Activated T-helper 1 cell treated with Interleukin-2 at 50 U/mL for 16 hours (primary cell): Measurements from ENCODE around the gene TMEM53.

Experiments
- DNase-seq: peaks from one replicate; pipeline ENCODE4 v3.0.0-alpha.2; 2020; ENCODE audit warnings: low read depth

Gene TMEM53

DNA sequence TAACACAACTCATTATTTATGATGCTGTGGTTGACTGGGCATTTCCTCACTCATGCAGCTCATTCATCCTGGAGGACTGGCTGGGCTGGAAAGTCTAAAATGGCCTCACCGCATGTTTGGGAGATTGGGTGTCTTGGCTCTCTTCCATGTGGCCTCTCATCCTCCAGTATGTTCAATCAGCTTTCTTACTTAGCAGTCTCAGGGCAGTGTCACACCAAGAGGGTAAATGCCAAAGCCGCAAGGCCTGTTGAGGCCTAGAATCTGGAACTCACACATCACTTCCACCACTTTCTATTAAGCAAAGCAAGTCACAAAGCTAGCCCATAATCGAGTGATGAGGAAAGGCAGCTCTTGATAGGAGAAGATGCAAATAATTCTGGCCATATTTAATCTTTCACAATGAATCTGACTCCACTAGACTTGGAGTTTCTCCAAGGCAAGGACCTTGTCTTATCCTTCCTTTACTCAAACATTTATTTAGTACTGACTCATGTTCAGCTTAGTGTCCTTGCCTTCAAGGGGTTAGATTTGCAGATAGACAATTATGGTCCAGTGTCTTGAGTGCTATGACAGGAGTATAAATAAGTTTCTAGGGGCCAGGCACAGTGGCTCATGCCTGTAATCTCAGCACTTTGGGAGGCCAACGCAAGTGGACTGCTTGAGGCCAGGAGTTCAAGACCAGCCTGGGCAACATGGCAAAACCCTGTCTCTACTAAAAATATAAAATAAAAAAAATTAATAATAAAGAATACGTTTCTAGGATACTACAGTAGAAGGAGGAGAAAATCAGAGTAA, 45.1 kb downstream of the TMEM53 start:
- no peak for DNase-seq

GRCh38 chr1:44625348-44625747, 48.9 kb downstream of the TMEM53 start:
- no peak for DNase-seq

GRCh38 chr1:44624268-44624901, 49.9 kb downstream of the TMEM53 start:
- DNase-seq, result no peak

- DNase-seq, result no peak
Measured at GRCh38 chr1:44621841-44622286, 52.4 kb downstream of the TMEM53 start.

DNA sequence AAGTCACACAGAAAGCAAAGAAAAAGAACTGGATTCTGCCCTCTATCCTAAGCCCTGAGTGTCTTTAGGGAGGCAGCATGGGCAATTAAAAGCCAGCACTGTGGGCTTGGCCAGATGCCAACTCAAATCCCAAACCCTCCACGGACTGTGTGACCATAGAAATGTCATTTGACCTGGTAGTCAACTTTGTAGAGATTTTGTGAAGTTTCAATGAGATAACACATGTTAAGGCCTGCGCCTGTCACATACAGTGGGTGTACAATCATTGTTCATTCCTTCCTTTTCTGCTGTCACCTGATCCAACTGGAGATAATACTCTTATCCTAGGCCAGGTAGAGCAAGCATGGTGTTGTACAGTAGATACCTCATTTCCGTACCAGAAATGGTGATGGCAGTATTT, 54.2 kb downstream of the TMEM53 start:
- no peak for DNase-seq

DNA sequence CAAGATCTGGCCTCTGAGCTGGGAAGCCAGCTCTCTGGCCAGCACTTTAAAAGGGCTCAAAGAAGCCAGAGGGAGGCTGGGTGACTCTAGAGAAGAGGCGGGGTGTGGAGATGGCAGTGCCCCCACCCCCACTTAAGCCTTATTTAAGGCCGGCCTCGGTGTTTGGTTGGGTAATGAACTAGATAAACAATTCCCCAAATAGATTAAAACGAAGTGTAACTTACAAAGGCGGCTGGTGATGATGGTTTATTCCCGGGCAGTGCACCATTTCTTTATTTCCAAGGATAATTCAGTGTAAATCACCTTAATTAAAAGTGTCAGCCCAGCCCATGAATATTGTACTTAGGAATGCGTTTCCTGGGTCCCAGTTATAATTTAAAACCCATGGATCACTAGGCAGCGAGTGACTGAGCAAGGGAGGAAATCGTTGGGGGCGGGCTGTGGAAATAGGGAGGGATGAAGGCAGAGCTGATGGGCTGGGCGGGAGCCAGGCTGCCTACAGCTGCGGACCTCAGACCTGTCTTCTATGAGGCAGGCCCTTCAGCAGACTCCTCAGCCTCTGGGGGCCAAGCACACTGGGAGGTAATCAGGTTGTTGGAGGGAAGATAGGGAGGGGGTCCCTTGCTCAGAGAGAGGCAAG, 54.9 kb downstream of the TMEM53 start:
- no peak for DNase-seq

DNA sequence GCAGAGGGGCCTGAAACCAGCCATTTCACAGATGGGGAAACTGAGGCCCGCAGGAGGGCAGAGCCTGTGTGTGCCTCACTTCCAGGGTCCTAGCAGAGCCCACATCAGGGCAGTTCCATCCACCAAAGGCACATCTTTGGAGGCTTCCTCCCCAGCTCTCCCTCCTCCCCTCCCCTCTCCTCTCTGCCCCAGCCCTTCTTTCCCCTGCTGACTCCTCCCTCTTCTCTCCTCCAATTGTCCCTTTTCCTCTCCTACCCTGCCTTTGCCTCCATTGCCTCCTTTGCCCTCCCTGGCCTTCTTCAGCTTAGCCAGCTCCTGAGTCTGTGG, 56.6 kb downstream of the TMEM53 start:
- DNase-seq, result no peak

GRCh38 chr1:44616991-44617702, 57.1 kb downstream of the TMEM53 start:
- DNase-seq, result no peak

DNA sequence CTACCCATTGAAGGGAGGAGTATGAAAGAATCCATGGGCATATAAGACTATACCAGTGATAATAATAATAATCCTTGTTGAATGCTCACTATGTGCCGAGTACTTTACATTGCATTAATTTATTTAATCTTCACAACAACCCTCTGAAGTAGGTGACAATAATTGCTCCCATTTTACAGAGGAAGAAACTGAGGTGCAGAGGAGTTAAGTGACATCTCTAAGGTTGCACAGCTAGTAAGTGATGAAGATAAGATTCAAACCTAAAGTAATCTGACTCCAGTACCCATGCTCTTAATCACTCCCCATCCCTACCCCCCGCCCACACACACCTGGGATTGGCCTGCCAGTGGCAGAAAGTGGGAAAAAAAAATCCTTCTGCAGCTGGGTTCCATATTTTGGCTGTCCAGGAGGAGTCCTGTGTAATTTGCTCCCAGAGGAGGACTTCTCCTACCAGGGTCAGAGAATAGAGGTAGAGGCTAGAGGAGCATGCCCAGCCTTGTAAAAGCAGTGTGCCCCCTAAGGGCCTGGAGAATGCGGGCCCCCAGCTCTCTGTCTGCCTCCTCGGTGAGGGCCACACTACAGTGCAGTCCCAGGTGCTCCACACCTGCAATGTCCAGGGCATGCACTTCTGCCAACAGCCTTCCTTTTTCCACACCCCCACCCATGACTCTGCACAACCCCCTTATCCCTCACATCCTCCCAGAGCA, 57.8 kb downstream of the TMEM53 start:
- no peak for DNase-seq

DNA sequence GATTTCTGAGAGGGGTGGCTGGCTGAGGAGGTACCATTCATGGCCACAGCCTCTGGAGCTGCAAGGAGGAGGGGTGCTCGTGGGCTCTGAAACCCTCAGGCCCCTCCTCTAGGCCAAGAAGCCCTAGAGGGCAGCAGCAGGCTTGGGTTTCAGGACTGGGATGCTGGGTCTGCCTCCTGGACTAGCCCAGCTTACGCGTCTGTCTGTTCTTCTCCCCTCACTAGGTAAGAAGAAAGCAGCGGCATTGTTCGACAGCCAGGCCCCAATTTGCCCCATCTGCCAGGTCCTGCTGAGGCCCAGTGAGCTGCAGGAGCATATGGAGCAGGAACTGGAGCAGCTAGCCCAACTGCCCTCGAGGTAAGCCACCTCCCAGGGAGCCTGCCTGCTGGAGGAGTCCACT, 60.3 kb downstream of the TMEM53 start:
- DNase-seq, result no peak

DNA sequence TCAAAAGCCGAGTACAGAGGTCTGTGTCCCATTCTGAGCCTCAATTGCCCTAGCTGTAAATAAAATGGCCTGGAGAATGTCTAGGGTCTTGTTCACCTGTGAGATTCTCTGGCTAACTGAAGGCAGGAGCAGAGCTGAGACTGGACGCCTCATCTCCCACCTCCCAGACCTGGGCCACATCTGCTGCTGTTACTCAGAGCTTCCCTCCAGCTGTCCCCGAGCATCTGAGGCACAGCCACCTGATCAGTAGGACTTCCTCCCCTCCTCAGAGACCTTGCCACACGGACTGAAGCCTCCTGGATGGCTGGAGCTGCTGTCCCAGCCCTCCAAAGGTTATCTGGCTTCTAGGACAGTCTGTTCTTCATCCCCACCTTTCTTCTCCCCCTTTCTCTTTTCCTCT, 62.4 kb downstream of the TMEM53 start:
- DNase-seq, result no peak

DNA sequence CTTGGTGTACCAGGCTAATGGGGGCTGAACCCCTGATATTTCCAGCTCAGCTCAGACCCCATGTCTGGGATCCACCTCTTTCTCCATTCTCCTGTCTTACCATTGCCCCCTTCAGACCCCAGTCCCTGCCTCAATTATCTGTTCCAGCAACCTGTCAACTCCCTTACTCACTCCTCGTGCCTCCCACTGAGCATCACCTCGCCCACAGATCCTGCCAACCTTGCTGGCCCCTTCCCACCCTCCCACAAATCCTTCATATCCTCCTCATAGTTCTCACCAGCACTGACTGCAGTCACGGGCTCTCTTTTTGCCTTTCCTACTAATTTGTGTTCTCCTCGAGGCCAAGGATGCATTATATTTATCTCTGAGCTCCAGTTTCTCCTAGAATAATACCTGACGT, 62.9 kb downstream of the TMEM53 start:
- no peak for DNase-seq

DNA sequence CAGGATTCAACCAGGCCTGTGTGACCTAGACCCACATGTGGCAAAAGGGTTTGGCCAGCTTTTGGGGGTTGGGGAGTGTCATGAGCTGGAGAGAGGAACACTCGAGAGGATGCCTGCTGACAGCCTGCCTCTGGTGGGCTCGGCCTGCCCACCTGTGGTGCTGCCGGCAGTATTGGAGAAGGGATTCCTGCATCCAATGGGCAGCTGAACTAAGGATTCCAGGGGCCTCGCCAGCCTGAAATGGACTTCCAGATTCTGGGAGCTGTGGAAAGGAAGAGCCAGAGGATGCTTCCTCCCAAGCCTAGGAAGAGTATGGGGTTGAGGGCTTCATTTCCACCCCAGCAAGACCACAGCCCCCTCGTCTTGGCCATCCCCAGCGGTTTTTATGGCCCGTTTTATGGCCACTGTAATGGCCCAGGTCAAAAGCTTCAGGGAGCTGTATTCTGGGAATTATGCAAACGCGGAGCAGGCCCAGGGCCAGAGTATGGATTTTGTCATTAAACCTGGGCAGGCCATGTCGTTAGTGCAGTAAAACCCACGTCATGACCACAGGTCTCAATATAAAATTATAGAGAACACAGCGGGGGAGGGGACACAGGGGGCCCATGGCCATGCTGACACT, 63.6 kb downstream of the TMEM53 start:
- DNase-seq, result no peak

- DNase-seq, result no peak
Measured at GRCh38 chr1:44609768-44610526, 64.3 kb downstream of the TMEM53 start.

DNA sequence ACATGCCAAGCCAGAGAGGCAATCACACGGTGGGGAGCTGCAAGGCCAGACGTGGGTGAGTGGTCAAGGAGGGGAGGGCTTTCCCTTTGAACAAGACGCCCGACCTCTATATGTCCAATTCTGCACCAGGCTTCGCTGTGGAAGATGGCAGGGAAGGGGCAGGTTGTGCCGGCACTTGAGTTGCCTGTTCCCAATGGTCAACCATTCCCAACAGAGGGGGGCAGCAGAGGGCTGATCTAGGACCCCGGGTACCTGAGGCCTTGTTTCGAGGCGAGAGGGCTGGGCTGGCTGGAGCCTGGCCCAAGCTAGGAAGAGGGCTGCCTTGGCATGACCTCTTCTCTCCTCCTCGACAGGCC, 64.9 kb downstream of the TMEM53 start:
- DNase-seq, result no peak

GRCh38 chr1:44608141-44608540, 66.1 kb downstream of the TMEM53 start:
- DNase-seq, result no peak

GRCh38 chr1:44606701-44607281, 67.5 kb downstream of the TMEM53 start:
- DNase-seq, result no peak

- DNase-seq, result no peak
Measured at GRCh38 chr1:44605914-44606615, 68.2 kb downstream of the TMEM53 start.

- no peak for DNase-seq
Measured at GRCh38 chr1:44604157-44604955, 69.9 kb downstream of the TMEM53 start.
